Measurements from ENCODE around the gene KLRC1.
"Not testable (repeated sequence)": the region's sequence is repeated elsewhere in the genome, so short reads cannot be mapped to it uniquely, and the experiment has no call there.

GRCh38 chr12:10420334-10420733 is 32.8 kb downstream of the KLRC1 start, which contains the start of gene KLRC3:
- not testable (repeated sequence) for TF ChIP-seq SIN3A (IDR thresholded peaks at IDR 0.05; ENCODE audit: borderline replicate concordance, insufficient read depth, low read depth, low read length); REST (IDR thresholded peaks at IDR 0.05; ENCODE audit: insufficient read depth in 1 of 2, low read depth in 2 of 2, low read length in 1 of 2); CTCF (IDR thresholded peaks at IDR 0.05)
